NCI-H1417 treated with DMSO at 0.1 percent for 48 hours (cell line): Measurements from ENCODE around the gene LMNB1.
"Not testable (repeated sequence)": the region's sequence is repeated elsewhere in the genome, so short reads cannot be mapped to it uniquely, and the experiment has no call there.

Experiments used
- DNase-seq: peaks from one replicate; lab custom pipeline; 2025; lab: John Stamatoyannopoulos, UW

Gene LMNB1

DNA sequence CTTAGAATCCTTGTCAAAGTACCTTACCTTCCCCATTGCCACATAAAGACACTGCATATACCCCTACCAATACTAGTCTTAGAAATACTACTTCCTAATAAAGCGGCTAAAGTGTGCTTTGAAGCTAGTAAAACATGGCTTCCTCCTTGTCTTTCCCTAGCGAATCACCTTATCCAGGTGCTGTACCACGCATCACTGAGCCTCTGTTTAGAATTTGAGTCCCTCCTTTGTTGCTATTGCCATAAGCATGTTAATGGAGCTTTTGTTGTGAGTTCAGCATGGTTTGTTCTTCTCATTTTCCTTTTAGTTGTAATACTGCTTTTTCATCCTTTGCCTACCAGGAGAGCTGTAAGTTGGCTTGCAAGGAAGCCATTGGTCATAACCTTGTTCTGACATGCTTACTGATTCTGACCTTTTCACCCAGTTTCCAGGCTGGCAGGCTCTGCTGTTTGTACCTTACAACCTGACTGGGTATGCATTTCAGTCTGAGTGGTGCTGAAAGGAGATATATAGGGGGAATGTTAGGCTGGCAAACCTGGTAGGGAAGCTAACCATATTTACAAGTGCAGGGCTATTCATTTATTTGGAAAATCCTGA is 49.8 kb downstream of the LMNB1 start:
- no peak for DNase-seq

DNA sequence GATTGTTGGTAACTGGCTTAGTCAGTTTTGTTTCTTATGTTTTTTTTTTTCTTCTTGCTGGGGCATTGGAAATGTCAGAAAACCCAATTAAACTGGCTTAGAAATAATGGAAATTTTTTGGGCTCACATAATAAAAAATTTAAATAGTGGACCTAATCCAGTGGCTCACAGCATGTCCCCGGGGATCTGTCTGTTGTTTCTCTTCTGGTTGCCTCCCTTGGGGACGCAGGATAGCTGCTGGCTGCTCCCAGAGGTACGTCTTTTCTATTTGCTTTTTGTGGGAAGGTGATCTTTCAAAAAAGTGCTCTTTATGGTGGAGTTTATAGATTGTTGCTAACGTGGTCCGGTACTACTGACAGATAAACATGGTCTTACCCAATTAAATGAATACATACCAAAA is 52.2 kb downstream of the LMNB1 start:
- no peak for DNase-seq

DNA sequence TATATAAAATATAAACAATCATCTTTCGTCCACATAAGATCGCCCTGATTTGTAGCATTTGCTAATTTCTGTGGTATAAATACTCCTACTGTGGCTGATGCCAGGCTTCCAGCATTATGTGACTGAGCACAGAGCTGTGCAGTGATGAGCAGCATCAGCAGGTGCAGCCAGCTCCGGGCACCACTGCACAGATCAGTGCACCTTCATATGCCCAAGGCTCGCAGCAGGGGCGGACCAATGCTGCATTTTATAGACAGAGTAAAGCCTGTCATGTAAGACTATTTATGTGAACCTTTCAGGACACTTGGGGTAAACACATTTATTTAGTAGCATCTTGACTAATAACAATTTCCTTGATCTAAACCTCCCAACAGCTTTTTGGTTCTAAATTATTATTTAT is 53.1 kb downstream of the LMNB1 start:
- no peak for DNase-seq

DNA sequence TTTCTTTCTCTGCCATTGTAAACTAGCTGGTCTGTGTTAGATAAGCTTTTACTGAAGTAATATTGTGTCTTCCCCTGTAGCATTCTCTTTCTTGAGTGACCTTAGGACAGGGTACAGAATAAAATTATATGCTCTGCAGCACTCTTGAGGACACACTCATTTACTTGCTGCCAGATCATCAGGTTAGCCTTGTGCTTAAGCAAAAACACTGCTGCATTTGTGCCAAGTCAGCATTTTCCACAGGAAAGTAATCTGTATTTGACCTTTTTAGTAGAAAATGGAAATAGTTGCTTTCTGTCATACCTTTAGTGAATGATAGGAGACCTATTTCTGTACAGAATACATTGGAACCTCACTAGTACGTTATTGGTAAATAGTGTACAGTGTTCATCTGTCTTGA is 54.2 kb downstream of the LMNB1 start:
- no peak for DNase-seq

DNA sequence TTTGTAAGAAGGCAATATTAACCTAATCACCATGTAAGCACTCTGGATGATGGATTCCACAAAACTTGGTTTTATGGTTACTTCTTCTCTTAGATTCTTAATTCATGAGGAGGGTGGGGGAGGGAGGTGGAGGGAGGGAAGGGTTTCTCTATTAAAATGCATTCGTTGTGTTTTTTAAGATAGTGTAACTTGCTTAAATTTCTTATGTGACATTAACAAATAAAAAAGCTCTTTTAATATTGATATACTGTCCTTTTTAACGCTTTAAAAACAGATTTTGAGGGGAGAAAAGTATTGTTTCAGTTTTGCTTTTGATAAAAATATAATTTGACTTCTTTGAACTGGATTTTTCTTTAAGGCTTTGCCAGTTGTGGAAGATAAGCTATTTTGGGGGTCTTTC is 59.8 kb downstream of the LMNB1 start:
- no peak for DNase-seq

DNA sequence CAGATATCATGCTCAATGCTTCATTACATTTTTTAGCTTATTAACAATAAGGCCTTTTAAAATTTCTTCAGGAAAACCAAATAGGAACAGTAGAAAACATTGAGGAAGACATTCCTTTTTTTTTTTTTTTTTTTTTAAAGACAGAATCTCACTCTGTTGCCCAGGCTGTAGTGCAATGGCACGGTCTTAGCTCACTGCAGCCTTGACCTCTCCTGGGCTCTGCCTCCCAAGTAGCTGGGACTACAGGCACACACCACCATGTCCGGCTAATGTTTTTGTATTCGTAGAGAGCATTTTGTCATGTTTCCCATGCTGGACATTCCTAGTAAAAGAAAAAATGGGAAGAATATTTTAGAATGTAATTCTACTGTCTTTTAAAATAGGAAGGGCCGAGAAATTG is 60.3 kb downstream of the LMNB1 start:
- DNase-seq = no peak

DNA sequence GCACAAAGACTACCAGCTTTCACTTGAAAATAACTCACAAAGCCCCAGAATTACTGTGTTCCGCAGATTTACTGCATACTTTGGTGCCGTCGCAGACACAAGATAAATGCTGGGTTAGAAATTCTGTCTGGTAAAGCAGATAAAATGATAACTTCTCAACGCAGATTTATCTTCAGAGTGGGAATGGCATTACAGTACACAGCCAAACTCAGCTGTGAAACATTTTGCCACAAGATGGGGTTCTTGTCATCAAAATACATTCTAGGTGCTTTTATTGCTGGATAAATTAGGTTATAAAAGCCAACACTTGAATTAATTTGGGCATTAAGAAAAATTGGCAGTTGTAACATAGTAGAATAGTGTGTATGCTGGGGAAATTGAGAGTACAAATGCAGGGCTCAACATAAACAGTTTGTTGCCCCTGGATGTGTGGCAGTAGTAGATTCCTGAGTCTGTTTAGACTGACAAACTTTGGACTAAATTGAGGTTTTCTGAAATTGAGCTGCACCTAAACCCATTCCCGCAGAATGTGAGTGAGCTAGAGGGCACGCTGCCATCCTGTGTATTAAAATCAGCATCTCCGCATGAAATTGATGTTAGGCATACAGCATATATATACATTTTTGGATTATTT is 61.1 kb downstream of the LMNB1 start:
- no peak for DNase-seq

DNA sequence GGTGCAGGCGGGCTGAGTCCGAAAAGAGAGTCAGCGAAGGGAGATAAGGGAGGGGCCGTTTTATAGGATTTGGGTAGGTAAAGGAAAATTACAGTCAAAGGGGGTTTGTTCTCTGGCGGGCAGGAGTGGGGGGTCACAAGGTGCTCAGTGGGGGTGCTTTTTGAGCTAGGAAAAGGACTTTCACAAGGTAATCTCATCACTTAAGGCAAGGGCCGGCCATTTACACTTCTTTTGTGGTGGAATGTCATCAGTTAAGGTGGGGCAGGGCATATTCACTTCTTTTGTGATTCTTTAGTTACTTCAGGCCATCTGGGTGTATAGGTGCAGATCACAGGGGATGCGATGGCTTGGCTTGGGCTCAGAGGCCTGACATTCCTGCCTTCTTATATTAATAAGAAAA is 62.5 kb downstream of the LMNB1 start:
- DNase-seq = not testable (repeated sequence)

DNA sequence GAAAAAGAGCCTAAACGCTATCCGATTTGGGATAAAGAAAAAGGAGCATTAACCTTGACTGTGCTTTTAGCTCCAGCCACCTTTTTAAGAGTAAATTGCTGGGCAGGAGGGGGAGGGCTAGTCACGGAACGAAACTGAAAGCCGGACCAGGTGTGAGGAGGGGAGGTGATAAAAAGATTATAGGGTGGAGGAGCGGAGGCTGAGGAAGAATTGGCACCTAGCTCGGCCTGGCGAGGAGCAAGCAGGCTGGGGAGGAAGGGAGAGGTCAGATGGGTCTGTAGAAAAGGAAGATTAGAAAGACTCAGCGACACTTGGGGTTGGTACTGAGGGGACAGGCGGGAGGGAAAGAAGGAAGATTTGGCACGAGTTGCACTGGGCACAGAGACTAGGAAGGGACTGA is 66.4 kb downstream of the LMNB1 start:
- DNase-seq = not testable (repeated sequence)

DNA sequence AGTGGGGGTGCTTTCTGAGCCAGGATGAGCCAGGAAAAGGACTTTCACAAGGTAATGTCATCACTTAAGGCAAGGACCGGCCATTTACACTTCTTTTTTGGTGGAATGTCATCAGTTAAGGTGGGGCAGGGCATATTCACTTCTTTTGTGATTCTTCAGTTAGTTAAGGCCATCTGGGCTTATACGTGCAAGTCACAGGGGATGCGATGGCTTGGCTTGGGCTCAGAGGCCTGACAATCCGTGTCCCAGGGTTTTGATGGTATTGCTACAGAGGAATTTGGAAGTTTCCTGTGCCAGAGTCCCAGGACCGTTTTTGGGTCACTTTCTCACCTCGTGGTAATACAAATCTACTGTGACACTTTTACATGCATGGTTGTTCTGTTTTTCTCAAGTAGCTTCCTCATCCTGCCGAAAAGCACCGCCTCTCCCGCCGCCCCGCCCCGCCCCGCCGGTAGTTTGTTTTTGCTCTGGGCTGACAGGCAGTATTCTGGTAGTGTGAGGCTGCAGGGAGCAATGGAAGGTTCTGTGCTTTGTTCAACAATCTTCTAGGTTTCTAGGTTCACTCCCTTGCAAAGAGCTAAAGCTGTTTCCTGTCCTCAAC is 68.6 kb downstream of the LMNB1 start:
- not testable (repeated sequence) for DNase-seq

DNA sequence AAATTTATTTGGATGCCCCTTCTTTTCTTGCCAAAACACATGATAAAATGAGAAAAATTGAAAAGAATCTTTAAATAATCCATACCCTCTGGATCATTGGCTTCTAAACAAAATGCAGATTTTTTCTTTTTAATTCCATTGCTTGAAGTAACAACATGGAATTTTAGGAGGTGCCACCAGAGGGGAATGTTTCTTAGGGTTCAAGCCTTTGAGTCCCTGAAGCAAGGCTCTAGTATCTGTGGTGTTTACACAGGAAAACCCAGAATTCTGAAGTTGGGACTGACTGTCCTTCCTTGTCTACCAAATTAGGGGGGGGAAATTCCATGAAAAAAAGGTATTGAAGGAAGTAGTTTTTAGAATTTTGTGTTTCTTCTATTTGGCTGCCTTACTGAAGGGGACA is 69.4 kb downstream of the LMNB1 start:
- no peak for DNase-seq

DNA sequence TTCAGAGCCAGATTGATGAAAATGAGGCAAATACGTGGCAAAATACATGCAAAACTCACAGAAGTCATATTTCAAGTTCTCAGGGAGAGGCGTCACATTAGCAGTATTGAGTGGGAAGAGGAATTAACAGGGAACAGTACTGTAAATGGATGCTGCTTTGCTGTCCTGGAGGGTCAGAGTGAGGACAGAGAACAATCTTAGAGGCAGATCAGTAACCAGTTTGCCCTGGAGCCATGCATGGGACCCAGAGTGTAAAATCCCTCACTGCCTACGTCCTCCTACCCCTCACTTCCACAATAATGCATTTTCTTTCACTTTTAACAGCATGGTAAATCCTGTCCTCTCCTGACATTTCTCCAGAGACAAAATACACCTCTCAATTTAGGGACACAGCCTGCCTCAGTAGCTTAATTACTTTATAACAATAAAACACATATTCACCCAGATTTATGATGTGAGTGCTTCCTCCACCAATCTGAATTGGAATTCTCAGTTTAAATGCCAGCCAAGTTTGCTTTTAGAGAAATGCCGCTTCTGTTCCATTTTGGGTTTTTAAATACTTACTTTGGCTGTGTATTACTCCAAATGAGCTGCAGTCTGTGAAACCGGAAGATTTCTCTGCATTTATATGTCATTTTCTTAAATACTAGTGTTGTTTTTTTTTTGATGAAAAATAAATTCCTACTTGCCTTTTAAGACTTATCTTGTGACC is 70.0 kb downstream of the LMNB1 start:
- DNase-seq = no peak

DNA sequence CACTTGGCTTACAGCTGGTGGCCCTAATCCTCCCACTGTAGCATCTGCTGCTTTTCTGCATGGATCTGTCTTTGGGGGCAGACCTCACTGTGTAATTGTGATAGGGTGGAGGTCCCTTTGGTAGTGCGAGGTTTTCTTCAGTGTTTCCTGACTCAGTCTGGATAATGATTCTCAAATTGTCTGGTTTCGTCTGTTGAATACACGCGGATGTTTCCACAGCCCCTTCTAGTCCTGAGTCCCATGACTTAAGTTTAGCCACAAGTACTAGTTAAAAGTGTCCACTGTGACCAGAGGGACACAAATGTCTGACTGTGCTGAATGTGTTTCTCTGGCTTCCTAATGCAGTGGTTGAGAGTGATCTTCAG is 70.5 kb downstream of the LMNB1 start:
- DNase-seq = no peak

DNA sequence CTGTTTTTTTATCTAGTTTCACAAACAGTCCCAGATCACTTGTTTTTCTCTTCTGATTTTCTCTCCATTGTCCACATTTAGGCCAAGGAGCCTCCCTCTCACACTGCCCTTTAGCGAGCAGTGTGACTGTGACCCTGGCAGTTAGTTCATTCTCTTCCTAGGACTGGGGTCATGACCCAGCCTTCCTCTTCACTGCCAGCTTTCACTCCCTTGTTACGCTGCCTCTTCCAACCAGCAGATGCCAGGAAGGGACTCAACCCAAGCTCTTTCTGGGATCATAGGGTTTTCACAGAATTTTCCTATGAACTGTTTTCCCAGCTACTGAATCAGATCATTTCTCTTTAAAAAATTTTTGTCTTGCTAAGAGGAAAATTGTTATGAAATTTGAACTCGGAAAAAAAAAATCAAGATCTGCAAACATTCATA is 70.9 kb downstream of the LMNB1 start:
- DNase-seq = no peak

DNA sequence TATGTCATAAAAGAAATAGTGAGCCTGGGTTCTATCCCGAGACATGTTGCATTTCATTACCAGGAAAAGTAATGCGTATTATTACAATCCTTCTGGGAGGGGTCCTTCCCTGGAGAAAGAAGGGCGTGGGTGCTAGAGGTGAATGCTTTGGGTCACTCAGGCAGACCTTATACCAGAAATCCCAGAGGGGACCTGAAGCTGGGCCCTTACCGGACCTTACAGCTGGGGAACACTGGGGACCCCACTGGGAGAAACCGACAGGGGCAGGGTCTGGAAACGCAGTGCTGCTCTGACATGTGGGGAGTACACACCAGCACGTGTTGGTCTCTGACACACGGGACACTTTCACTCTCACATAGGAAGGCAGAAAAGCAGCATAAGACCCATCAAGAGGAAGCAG is 71.3 kb downstream of the LMNB1 start:
- DNase-seq = no peak

DNA sequence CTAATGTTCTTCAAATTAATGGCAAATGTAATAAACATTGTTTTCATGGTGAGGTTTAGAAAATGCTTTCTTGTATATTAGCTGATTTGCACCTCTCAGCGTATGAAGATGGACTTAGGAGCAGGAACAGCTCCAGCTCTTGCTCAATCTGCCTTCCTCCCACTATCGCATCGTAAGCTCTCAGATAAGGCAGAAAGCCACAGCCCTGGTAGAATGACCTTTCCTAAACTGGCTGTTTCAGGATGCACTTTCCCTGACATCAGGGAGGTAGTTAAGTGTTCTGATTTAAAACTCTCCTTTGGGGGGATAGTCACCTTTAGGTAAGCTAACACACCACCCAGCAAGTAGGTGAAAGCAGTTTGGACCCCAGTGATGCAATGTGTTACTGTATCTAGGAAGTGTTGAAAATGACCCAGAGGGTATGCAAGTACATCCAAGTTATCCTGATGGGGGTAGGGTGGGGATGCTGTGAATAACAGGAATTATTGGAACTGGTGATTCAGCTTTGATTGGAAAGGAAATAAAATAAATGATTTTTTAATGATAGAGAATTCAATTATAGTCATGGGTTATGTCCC is 72.3 kb downstream of the LMNB1 start:
- no peak for DNase-seq

DNA sequence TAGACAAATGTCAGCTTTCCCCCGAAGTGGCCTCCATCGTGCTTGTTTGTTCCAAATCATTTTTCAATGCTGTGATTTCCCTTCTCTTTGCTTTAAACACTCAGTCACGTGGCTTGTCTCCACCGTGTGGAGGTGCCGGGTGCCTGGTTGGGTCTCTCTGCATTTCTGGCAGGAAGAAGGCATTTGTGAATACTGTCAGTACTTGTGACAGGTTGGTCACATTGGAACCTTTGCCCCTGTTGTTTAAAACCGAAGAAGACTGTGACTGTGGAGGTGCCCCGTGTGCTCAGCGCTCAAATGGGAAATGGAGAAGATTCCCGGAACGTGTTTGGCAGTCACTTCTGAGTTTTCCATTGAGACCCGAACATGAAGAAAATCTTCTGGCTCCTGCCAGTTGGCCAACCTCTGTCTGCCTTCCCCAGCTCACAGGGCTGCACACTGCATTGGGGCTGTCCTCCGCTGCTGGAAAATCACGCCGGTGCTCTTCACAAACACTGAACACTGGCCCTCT is 74.6 kb downstream of the LMNB1 start:
- no peak for DNase-seq

DNA sequence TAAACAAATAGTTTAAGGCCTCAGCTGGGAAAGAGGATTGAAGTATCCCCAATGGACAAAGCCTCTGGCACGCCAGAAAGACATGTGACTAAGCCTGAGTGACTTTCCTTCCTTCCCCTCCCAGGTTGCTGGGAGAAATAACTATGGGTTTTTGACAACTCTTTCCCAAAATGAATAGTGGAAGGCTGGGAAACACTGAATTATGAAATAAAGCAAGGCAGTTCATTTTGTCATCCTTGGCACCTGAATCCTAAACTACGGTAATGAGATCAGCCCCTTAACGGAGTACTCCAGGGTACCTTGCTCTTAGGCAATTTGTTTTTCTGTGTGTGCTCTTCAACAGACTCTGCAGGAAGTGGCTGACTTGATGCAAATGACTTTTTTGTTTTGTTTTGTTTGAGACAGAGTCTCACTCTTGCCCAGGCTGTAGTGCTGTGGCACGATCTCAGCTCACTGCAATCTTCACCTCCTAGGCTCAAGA is 75.2 kb downstream of the LMNB1 start:
- no peak for DNase-seq

DNA sequence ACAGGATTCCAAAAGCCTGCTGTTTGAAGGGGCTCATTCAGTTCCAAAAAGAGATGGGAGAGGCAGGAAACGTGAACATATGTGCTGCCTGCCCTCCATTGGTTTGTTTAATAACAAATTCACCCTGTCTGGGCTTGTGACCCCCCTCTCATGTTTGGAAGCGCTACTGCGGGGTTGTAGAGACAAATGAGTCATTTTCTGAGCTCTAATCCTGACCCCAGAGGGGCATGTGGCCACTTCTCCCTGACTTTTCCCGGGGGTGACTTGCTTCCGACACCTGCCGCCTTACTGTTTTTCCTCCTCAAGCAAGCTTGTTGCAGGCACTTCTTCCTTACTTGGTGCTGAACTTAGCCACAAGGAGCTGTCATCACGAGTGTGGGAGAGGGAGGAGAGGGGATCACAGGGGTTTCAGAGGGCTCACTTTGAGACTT is 75.9 kb downstream of the LMNB1 start:
- DNase-seq = no peak

DNA sequence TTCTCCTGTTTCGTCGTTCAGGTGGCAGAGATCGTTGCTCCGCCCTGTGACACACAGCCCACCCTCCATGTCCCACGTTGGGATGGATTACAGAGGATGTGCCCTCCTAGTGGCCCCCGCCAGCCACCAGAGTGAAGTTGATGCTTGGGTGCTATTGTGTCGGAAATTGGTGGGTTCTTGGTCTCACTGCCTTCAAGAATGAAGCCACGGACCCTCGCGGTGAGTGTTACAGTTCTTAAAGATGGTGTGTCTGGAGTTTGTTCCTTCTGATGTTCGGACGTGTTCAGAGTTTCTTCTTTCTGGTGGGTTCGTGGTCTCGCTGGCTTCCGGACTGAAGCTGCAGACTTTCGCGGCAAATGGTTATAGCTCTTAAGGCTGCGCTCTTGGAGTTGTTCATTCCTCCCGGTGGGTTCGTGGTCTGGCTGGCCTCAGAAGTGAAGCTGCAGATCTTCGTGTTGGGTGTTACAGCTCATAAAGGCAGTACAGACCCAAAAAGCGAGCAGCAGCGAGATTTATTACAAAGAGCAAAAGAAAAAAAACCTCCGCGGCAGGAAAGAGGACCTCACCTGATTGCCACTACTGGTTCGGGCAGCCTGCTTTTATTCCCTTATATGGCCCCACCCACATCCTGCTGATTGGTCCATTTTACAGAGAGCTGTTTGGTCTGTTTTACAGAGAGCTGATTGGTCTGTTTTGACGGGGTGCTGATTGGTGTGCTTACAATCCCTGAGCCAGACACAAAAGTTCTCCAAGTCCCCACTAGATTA is 76.8 kb downstream of the LMNB1 start:
- not testable (repeated sequence) for DNase-seq

DNA sequence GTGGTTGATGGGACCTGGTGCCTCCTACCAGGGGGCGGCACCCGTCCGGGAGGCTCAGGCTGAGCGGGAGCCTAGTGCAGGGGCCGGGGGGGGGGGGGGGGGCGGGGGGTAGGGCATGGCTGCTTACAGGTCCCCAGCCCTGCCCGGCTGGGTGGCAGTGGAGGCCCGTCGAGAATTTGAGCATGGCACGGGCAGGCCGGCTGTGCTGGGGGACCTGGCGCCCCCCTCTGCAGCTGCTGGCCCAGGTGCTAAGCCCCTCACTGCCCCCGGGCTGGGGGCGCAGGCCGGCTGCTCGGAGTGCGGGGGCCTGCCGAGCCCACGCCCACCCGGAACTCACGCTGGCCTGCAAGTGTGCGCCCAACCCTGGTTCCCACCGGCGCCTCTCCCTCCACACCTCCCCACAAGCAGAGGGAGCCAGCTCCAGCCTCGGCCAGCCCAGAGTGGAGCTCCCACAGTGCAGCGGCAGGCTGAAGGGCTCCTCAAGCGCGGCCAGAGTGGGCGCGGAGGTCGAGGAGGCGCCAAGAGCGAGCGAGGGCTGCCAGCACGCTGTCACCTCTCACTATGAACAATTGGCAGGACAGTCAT is 77.7 kb downstream of the LMNB1 start:
- no peak for DNase-seq
